ENCODE data around the gene GMPR2.

GMPR2 gene

DNA sequence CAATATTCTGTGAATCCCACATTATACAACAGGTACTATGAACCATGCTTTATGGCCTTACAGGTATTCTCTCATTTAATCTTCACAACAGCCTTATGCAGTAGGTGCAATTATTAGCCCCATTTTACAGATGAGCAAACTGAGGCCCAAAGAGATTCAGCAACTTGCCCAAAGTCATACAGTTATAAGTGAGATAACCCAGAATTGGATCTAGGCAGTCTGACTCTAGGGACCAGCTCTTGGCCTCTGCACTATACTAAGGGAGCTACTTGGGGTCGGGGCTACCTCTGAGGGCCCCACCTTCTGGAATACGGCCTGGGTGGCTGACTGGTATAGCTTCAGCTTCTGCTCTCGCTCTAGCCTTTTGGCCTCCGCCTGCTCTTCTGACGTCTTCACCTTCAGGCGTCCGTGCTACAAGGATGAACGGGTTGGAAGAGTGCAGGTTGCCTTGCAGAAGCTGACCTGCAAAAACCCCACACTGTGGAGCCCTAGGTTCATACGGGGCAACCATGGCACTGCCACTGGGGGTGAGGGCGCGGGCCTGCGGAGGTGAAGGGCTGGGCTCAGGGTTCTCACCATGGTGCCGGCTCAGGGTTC, 37.9 kb downstream of the GMPR2 start:
- no peak for DNase-seq

DNA sequence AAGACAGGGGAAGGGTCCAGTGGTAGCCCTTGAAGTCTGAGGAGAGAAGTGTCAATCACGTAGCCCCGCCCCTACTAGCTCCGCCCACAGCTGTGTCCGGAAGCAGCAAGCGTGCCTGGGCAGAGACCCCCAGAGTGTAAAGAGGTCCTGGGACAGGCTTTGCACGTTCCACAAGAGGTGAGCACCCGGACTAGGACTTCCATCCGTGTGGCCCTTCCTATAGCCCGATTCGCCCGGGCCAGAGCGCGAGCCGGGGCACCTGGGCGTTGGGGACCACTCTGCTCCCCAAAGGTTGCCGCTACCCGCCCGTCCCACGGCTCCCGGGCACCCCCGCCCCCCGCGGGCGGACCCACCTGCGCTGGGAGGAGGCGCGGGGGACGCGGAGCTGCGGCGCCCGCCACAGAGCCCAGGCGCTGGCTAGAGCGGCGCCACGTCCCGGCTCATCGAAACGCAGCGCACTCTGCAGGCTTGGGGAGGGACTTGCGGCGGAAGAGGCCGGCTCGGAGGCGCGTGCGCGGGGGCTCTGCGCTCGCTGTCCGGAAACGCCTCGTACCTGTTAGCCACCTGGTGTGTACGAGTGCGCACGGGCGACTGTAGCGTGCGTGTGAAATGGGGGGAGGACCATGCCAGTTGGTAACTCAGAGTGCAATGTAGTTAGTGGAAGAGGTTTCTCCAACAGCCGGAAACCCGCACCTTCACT, 38.6 kb downstream of the GMPR2 start, which contains the start of gene RABGGTA:
Gene RABGGTA (minus strand): TSS at position 464 of the 700 bp plus-strand sequence. CDS start 482 bp downstream, outside the sequence.
- DNase-seq: peak; percentile 88

DNA sequence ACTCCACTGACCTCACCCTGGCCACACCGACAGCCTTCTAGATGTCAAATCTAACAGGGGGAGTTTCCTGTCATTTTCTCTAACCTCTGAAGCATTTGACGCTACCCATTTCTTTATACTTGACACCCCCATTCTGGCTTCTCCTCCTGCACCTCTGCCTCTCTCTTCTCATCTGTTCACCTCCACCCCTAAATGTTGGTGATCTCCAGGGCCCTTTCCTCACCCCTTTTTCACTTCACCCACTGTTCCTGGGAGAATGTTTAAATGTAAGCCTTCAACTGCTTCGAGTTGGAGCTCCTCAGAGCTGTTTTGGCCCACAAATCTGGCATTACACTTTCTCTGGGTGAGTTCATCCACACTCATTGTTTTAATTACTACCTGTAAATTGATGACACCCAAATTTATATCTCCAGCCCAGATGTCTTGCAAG, 39.1 kb downstream of the GMPR2 start:
- no peak for DNase-seq

DNA sequence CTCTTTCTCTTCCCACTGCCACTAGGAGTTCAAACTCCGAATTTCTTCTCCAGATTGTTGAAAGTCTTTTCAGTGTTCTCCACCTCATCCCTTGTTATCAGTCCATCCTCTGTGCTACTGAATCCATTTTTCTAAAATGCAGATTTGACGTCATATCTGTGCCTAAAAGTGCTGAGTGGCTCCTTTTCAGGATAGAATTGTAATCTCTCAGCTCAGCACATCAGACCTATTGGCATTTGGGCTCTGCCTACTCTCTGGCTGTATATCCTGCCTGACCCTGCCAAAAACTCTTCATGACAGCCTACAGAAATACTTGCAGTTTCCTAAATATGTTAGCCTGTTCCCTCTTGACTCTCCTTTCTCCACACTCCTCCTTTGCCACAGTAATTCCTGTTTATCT, 39.7 kb downstream of the GMPR2 start:
- no peak for DNase-seq

DNA sequence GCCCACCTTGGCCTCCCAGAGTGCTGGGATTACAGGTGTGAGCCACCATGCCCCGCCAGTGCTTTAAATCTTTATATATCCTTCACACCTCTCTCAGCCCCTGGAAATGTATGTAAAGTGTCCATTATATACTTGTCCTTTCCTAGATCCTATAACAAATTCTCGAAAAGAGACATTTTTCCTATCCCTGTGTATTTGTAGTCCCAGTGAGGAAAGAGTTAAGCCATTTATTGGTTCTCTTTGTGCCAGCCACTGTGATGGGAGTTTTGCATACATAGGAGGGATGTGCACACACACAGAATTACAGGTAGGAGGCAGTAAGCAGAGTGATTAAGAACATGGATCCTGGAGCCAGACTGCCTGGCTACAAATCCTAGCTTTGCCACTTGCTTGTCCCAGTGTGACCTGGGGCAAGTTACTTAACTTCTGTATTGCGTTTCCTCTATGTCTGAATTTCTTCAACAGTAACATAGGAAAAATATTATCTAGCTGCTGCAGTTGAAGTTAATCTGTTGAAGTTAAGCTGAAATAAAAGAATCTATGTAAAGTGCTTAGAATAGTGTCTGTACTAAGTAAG, 40.8 kb downstream of the GMPR2 start:
- DNase-seq: no peak

DNA sequence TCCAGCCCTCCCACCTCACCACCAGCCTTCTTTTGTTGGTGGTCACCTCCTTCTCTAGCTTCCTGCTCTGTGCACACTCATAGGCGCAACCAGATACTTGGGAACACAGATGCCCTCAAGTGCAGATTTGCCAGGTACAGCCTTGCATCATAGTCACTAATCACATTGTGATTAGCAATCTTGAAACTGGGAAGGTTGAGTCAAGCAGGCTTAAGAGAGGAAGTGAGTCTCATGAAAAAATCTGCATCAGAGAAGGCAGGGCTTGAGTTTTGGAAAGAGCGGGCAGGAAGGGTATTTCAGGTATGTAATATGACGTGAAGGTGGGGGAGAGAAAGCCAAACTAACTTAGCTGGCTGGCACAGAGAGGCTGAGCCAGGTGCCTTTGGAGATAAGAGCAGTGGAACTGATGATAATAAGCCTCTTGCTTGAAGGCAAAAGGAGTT, 41.4 kb downstream of the GMPR2 start:
- no peak for DNase-seq

DNA sequence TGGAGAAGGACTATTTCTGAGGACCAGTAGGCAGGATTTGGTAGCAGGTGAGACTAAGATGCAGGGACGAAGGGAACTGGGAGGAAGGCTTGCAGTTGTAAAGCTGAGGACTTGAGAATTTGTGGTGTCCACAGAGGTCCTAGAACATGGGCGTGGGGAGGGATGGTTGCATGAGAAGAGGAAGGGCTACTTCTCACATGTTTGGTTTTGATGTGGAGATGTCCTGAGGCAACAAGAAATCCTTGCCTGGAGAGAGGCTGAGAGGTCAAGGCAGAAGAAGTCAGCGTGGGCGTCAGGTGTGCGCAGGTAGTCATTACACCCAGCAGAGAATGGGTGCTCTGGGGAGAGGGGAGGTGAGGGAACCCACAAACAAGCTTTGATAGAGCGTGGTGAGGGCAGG, 44.3 kb downstream of the GMPR2 start:
- no peak for DNase-seq

DNA sequence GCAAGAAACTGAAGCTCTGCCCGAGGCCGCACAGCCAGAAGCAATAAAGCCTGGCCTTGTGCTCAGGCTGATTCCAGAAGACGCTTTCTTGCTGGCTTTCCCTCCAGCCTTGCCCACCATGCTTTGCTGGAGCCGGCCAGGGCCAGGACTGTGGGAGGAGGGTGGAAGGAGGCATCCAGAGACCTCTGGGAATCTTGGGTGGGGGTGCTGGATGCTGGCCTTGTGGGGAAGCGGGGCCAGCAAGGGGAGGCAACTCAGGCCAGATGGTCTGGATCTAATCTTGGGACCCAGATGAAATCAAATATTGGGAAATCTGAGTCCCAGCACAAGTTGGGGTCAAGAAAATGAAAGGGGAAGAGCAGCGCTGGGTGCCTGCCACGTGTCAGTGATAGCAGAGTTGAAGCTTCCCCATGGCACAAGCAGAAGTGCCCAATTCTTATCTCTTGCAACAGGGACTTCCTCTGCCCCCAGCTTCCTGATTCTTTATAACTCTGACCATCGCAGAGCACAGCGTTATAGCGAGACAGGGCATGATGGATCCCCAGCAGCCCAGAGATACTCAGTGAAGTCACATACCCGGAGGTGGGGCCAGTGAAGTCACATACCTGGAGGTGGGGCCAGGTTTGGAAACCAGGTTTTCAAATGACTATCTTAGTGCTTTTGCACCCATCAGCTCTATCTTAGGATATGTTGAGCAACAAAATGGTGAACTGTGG, 45.0 kb downstream of the GMPR2 start:
- DNase-seq: no peak

DNA sequence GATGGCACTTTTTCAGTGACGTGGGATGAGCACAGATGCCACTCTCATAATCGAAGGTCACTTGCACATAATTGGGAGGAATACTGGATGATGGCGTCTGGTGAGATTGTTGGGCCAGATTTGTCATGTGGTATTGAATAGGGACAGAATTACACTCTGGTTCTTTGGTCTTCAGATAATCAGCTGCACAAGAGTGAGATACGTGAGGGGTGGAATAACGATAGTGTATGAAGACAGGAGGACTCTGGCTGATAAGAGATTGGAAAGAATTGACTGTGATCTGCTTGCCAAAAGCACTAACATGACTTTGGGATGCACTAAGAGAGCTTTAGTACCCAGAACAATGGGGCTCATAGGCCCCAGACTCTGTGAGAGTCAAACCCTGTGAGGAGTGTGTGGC, 45.7 kb downstream of the GMPR2 start:
- DNase-seq: no peak

DNA sequence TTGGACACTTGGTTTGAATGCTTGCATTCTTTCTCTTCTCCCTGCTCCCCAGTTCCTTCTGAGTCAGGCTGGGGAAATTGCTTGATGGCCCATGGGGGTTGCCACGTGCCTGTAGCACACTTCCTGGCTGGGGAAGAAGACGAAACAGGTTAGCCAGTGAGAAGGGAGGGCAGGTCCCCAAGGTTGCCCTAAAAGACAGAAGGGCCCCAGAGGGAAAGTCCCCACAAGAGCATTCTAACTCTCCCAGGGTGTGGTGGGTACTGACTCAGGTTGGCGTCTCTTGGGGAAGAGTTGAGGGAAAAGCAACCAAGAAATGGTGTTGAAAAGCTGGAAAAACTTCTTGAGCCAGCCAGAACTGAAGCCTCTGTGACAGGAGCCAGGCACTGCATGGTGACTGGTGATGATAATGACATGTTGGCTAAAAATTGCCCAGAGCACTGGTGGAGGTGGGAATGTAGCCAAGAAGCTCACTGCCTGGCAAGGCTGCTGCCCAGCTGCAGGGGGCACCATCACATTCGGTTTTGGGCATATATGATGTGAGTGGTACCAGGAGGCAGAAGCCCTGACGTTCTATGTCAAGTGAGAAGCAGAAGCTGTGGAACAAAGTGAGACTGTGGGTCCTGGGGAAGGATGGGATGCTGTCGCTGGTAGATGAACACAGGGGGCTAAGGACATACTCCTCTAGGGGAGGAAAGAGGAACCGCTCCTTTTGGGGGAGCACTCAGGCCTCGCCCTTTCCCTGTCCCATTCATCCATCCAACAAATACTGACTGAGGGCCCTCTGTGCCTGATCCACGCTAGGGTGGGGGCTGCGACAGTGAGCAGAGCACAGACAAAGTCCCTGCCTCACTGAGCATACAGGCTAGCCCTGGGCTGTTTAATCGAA, 46.8 kb downstream of the GMPR2 start:
- DNase-seq: no peak

DNA sequence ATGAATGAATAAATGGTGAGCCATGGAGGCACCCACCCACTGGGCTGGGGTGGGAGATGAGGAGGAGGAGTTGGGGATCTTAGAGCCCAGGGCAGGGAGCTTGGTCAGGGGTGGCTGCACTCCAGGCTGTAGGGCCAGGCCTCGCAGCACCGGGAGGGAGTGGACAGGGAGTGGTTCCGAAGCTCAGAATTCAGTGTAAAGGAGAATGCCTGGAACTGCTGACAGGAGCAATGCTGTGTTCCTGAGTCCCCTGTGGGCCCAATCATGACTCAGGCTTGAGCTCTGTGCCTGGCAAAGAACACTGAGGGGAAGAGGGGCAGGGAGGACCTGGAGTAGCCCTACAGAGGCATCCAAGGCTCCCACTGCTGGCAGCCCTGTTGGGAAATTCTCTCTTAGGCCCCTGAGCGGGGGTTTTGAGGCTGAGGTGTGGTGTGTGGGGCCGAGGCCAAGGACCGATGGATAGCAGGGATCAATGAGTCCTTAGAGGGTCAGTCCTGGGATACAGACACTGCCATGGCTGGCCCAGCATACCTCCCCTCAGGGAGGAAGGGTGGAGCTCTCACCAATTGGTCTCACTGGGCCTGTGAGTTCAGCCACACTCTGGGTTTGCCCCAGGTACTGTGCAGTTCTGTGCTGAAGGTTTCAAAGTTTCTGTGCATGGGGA, 48.2 kb downstream of the GMPR2 start:
- no peak for DNase-seq

DNA sequence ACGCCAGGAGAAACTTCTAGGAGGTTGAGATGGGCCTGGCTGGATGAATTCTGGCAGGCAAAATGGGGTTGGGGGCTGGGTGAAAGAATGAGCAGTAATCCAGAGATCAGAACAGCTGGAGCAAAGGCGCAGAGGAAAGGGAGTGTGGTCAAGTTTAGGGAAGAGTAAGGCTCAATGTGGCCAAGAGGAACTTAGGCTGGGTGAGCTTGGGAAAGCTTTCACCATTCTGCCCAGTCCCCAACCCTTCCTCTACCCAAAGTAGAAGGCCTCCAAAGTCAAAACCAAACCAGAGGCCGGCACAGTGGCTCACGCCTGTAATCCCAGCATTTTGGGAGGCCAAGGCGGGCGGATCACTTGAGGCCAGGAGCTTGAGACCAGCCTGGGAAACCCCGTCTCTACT, 48.9 kb downstream of the GMPR2 start:
- DNase-seq: no peak

DNA sequence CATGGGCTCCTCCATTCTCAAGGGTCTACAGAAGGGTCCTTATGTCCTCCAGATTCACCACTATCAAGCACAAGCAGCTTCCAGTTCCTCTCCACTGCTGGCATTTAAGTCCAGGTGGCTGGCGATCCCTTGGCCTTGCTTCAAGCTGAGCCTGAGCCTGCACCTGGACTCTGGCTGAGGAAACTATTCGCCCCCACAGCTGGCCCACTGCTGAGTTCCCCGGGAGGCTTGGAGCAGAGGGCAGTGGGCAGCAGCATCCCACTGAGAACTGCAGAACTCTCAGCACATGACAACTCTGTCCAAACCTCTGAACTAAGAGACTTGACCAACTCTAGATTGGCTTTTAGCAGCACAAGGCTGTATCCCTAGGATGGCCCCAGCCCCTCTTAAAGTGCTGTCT, 50.0 kb downstream of the GMPR2 start:
- no peak for DNase-seq

DNA sequence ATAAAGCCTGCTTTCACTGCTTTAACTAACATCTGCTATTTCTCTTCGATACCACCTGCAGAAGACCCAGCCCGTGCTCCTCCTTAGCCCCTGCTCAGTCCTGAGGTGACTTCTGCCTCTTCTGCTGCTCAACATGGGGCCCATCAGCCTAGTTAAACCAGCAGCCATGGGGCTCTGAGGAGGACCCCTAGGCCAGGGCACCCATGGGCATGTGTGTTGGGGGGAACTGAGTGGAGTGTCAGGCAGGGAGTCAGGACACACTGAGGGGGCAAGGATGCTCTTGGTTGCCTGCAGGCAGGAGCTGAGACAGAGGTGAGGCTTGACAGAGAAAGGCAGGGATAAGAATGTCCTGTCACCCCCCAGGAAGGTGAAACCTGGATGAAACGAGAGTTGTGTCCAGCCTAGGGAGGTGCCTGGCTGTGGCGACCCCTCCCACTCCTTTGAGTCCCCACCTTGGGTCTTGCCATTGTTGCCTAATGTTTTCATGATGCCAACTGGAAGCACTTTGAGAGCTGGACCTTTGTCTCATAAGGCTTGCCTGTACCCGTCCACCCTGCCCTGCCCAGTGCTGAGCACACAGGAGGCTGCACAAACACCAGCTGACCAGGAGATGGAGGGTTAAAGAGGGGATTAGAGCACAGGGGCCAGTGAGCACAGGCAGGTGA, 51.2 kb downstream of the GMPR2 start:
- no peak for DNase-seq

DNA sequence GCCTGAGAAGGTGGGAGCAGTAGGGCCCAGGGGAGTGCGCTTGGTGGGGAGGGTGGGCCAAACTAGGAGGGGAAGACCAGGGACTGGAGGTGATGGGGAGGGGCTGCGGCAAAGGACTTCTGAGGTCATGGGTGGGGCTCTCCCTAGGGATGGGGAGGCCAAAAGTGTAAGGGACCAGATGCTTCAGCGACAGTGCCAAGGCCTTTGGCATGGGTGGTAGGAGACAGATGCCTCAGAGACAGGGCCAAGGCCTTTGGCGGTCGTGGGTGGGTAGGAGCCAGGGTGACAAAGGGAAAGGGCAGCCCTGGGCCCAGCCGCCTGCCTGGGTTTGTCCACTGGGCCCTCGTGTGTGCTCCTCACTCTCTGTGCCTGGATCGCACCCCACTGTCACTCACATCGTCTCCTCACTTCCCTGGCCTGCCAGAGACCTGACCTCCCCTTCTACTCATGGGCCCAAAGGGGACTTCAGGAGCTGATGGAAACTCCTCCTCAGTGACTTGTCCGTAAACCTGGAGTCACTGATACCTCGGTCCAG, 51.8 kb downstream of the GMPR2 start:
- DNase-seq: no peak

DNA sequence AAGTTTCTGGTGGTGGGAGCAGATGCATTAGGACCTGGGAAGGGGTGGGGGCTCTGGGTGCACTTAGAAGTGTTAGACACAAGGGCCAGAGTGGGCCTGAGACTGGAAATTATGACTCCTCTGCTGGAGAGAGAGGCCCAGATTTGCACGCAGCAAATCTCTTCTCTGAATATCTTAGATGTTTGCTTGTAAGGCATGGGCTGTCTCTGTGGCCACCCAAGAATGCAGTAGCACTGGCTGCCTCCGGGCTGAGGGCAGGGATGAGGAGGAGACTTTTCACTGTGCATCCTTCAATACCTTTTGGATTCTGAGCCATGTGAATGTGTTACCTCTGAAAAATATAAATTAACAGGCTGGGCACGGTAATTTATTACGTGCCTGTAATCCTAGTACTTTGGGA, 52.6 kb downstream of the GMPR2 start:
- DNase-seq: no peak

DNA sequence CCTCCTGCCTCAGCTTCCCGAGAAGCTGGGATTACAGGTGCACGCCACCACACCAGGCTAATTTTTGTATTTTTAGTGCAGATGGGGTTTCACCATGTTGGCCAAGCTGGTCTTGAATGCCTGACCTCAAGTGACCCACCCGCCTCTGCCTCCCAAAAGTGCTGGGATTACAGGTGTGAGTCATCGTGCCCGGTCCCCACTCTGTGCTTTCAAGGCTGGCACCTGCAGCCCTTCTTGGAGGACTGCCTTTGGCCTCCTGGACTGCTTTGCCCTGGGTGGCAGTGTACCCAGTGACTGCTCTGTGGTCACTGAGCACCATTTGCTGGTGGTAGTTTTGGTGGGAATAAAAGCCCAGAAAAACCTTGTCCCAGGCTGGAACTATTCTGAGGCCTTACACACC, 54.3 kb downstream of the GMPR2 start:
- DNase-seq: no peak

Data from activated CD4-positive, CD25-positive, alpha-beta regulatory T cell treated with anti-CD3 and anti-CD28 coated beads, Interleukin-2, amount 50 U/mL, for 72 hours (primary cell).